ENCODE data around the gene MBD1. TPM values are rescaled to one million over a fixed set of nuclear protein-coding genes. Genes with fewer than 3 reads are reported as not detected.

Gene MBD1
- total RNA-seq, 1 donor from 2014 or later, result 65.1 TPM

DNA sequence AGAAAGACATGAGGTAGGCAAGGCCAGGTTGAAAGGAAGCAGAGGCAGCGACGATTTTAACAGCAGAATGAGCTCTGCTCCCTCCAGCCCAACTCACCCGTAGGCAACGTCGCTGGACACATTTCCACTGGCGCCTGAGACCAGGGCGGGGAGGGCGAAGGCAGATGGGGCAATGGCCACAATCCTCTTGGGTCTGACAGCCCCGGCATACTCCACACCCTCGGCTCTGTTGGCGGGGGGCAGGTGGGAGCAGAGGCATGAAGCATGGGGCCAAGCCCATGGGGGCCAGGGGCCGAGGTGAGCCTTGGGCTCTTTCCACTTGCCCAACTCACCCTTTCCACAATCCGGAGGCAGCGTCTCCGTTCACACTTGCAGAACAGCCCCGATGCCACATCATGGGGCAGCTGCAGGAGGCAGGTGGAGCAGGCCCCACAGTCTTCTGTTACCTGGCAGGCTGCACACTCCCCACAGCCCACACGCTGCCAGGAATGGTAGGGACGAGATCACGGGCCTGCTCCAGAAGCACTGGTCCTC lies 5.8 kb downstream of the MBD1 start:
- no peak for DNase-seq (ENCODE audit: low spot score)
- Mint-ChIP-seq H3K36me3 (ENCODE audit: low read depth, unreplicated experiment) (peaks cover 38% of the 10 kb centered on the region), H3K4me3 (ENCODE audit: unreplicated experiment) (peak overlapping the region; percentile 21), H3K27ac (ENCODE audit: unreplicated experiment) (peak overlapping the region; percentile 42), H3K9me3 (ENCODE audit: unreplicated experiment) (no peaks in the 10 kb centered on the region), H3K4me1 (ENCODE audit: unreplicated experiment) (peaks cover 11% of the 10 kb centered on the region), H3K27me3 (ENCODE audit: unreplicated experiment) (peaks cover 19% of the 10 kb centered on the region)
- TF ChIP-seq CTCF (IDR thresholded peaks at IDR 0.05; ENCODE audit: unreplicated experiment), result no peak

- Mint-ChIP-seq H3K9me3 (ENCODE audit: unreplicated experiment) (no peaks in the 10 kb centered on the region), H3K27me3 (ENCODE audit: unreplicated experiment) (peaks cover 17% of the 10 kb centered on the region), H3K27ac (ENCODE audit: unreplicated experiment) (no peak overlapping the region), H3K4me1 (ENCODE audit: unreplicated experiment) (peaks cover 5% of the 10 kb centered on the region), H3K36me3 (ENCODE audit: low read depth, unreplicated experiment) (peaks cover 42% of the 10 kb centered on the region), H3K4me3 (ENCODE audit: unreplicated experiment) (peak overlapping the region; percentile 80)
- TF ChIP-seq CTCF (IDR thresholded peaks at IDR 0.05; ENCODE audit: unreplicated experiment), result no peak
- DNase-seq (ENCODE audit: low spot score), result no peak
These were observed 6.4 kb downstream of the MBD1 start for GRCh38 chr18:50274941-50275340.

DNA sequence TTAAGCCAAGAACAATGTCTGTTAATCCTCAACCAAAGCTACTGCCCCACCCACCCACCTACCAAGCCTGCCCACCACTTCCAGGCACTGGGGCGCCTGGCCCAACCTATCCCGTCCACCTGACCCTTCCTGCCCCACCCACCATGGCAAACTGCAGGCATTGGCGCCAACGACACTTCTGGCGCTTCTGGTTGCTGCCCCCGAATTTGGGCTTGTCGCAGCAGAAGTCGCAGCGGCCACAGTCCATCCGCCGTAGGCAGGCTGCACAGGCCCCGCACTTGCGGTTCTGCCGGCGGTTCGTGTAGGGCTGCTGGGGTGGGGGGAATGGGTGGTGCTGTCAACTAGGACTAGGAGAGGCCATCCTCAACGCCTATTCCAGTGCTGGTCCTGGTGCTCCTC lies 7.3 kb downstream of the MBD1 start:
- TF ChIP-seq CTCF (IDR thresholded peaks at IDR 0.05; ENCODE audit: unreplicated experiment), result no peak
- H3K4me3 Mint-ChIP-seq (ENCODE audit: unreplicated experiment), result no peak overlapping the region
- peaks cover 1% of the 10 kb centered on the region for H3K4me1 Mint-ChIP-seq (ENCODE audit: unreplicated experiment)
- no peak for DNase-seq (ENCODE audit: low spot score)
- no peaks in the 10 kb centered on the region for H3K9me3 Mint-ChIP-seq (ENCODE audit: unreplicated experiment)
- H3K36me3 Mint-ChIP-seq (ENCODE audit: low read depth, unreplicated experiment), result peaks cover 49% of the 10 kb centered on the region
- no peak overlapping the region for H3K27ac Mint-ChIP-seq (ENCODE audit: unreplicated experiment)
- peaks cover 17% of the 10 kb centered on the region for H3K27me3 Mint-ChIP-seq (ENCODE audit: unreplicated experiment)

GRCh38 chr18:50273203-50274043 lies 7.9 kb downstream of the MBD1 start:
- peaks cover 49% of the 10 kb centered on the region for H3K36me3 Mint-ChIP-seq (ENCODE audit: low read depth, unreplicated experiment)
- H3K9me3 Mint-ChIP-seq (ENCODE audit: unreplicated experiment), result no peaks in the 10 kb centered on the region
- H3K27me3 Mint-ChIP-seq (ENCODE audit: unreplicated experiment), result peaks cover 17% of the 10 kb centered on the region
- no peak for DNase-seq (ENCODE audit: low spot score)
- H3K27ac Mint-ChIP-seq (ENCODE audit: unreplicated experiment), result no peak overlapping the region
- TF ChIP-seq CTCF (IDR thresholded peaks at IDR 0.05; ENCODE audit: unreplicated experiment), result no peak
- peak overlapping the region; percentile 73 for H3K4me3 Mint-ChIP-seq (ENCODE audit: unreplicated experiment)
- no peaks in the 10 kb centered on the region for H3K4me1 Mint-ChIP-seq (ENCODE audit: unreplicated experiment)

GRCh38 chr18:50272568-50272967 lies 8.8 kb downstream of the MBD1 start:
- Mint-ChIP-seq H3K4me1 (ENCODE audit: unreplicated experiment) (no peaks in the 10 kb centered on the region), H3K9me3 (ENCODE audit: unreplicated experiment) (no peaks in the 10 kb centered on the region), H3K4me3 (ENCODE audit: unreplicated experiment) (no peak overlapping the region), H3K27me3 (ENCODE audit: unreplicated experiment) (peaks cover 17% of the 10 kb centered on the region), H3K27ac (ENCODE audit: unreplicated experiment) (peak overlapping the region; percentile 30), H3K36me3 (ENCODE audit: low read depth, unreplicated experiment) (peaks cover 49% of the 10 kb centered on the region)
- DNase-seq (ENCODE audit: low spot score), result no peak
- TF ChIP-seq CTCF (IDR thresholded peaks at IDR 0.05; ENCODE audit: unreplicated experiment), result no peak
